ENCODE results near the gene RHOBTB3.
"Not testable (repeated sequence)": the region's sequence is repeated elsewhere in the genome, so short reads cannot be mapped to it uniquely, and the experiment has no call there.

Gene RHOBTB3

DNA sequence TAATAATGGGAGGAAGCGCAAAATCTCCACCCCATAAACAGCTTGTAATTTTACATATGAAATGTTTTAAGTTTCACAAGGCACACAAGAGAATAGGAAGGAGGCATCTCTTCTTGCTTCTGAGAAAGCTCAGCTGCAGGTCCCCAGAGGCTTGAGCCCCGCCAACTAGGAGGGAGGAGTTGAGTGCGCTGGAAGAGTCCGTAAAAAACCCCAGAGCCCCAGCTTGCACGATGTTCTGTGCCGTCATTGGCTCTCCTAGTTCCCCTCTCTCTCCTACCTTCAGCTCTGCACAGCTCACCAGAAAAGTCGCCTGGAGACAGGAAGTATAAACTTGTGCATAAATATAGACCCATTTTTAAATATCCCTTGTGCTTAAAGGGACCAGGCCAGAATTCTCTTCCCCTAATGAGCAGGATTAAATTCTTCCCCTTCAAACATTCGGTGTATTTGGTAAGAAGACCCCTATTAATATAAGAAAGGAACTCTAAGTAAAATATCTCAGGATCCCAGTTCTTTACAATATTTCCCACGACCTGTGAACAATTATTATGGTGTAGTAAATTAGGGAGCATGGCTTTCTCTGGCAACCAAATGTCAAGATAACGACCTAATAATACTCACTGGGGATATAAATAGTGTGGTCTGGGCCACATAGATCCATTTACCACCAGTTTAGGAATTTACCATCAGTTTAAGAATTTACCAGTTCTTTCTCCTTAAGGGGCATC, 77.7 kb downstream of the RHOBTB3 start:
- TF ChIP-seq, protein P1, sequence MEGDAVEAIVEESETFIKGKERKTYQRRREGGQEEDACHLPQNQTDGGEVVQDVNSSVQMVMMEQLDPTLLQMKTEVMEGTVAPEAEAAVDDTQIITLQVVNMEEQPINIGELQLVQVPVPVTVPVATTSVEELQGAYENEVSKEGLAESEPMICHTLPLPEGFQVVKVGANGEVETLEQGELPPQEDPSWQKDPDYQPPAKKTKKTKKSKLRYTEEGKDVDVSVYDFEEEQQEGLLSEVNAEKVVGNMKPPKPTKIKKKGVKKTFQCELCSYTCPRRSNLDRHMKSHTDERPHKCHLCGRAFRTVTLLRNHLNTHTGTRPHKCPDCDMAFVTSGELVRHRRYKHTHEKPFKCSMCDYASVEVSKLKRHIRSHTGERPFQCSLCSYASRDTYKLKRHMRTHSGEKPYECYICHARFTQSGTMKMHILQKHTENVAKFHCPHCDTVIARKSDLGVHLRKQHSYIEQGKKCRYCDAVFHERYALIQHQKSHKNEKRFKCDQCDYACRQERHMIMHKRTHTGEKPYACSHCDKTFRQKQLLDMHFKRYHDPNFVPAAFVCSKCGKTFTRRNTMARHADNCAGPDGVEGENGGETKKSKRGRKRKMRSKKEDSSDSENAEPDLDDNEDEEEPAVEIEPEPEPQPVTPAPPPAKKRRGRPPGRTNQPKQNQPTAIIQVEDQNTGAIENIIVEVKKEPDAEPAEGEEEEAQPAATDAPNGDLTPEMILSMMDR (IDR thresholded peaks at IDR 0.05; ENCODE audit: low read length, missing control alignments), result no peak
- DNase-seq (ENCODE audit: low read depth), result peak; percentile 84
- H3K4me3 ChIP-seq (replicated peaks; ENCODE audit: low read depth, low read length), result no peak overlapping the region

DNA sequence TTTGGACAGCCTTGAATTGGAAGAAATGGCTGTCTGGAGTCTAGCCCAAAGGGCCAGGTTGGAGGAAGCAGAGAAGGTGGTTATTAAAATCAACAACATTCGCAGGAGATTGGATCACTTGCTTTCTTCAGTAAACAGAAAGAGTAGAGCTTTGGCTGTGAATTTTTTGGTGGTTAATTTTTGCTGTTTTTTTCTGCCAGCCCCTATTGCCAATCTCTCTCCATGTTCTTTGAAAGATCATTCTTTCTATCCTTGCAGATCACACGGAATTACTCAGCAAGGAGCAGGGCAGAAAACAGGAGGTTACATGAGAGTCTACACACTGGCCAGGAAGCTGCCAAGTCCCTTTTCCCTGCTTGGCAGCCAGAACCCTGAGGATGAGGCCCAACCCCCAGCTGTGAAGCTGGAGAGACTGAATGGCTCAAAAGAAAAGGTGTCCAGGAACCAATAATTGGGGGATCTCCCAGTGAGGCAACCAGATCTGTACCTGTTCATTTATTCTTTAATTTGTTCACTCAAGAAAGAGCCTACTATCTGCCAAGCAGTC, 78.4 kb downstream of the RHOBTB3 start:
- no peak overlapping the region for H3K4me3 ChIP-seq (replicated peaks; ENCODE audit: low read depth, low read length)
- peak; percentile 72 for DNase-seq (ENCODE audit: low read depth)
- TF ChIP-seq, protein P1 (IDR thresholded peaks at IDR 0.05; ENCODE audit: low read length, missing control alignments), result no peak

DNA sequence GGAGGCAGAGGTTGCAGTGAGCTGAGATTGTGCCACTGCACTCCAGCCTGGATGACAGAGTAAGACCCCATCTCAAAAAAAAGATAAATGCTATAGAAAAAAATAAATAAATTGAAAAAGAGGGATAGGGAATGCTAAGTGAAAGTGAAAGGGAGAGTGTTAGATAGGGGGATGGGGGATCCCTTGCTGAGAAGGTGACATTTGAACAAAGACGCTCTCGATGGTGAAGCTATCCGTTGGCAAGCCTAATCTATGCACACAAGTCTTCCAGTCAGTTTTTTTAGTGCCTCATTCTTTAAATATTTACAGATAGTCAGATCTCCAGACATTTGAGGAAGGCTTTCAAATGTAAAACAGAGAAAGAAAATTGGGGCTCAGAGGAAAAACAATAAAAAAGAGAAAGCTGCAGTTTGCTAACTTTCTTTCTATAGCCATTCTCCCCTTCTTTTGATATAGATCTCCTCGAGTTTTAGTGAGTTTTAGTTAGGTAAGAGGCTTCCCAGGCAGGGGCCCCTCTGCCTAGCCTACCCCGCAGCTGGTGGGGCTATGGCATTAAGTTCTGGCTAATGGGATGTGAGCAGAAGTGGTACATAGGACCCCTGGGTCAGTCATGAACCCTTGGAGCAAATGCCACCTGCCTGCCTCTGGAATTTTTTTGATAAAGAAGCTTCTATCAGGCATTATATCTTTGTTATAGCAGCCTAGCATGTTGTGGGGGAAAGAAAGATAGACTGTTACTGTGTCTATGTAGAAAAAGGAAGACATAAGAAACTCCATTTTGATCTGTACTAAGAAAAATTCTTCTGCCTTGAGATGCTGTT, 79.4 kb downstream of the RHOBTB3 start:
- no peak overlapping the region for H3K4me3 ChIP-seq (replicated peaks; ENCODE audit: low read depth, low read length)
- TF ChIP-seq, protein P1 (IDR thresholded peaks at IDR 0.05; ENCODE audit: low read length, missing control alignments), result no peak
- DNase-seq (ENCODE audit: low read depth), result no peak

DNA sequence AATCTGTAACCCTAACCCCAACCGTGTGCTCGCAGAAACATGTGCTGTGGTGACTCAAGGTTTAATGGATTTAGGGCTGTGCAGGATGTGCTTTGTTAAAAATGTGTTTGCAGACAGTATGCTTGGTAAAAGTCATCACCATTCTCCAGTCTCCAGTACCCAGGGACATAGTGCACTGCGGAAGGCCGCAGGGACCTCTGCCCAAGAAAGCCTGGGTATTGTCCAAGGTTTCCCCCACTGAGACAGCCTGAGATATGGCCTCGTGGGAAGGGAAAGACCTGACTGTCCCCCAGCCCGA, 79.9 kb downstream of the RHOBTB3 start:
- DNase-seq (ENCODE audit: low read depth); H3K4me3 ChIP-seq (replicated peaks; ENCODE audit: low read depth, low read length): not testable (repeated sequence)

DNA sequence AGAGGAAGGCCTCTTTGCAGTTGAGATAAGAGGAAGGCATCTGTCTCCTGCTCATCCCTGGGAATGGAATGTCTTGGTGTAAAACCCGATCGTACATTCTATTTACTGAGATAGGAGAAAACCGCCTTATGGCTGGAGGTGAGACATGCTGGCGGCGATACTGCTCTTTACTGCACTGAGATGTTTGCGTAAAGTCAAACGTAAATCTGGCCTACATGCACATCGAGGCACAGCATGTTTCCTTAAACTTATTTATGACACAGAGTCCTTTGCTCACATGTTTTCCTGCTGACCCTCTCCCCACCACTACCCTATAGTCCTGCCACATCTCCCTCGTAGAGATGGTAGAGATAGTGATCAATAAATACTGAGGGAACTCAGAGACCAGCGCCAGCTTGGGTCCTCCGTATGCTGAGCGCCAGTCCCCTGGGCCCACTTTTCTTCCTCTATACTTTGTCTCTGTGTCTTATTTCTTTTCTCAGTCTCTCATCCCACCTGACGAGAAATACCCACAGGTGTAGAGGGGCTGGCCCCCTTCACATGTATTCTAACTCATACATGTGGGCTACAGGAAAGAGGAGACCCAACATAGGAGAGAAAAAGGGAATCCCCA, 80.4 kb downstream of the RHOBTB3 start:
- DNase-seq (ENCODE audit: low read depth); H3K4me3 ChIP-seq (replicated peaks; ENCODE audit: low read depth, low read length): not testable (repeated sequence)

DNA sequence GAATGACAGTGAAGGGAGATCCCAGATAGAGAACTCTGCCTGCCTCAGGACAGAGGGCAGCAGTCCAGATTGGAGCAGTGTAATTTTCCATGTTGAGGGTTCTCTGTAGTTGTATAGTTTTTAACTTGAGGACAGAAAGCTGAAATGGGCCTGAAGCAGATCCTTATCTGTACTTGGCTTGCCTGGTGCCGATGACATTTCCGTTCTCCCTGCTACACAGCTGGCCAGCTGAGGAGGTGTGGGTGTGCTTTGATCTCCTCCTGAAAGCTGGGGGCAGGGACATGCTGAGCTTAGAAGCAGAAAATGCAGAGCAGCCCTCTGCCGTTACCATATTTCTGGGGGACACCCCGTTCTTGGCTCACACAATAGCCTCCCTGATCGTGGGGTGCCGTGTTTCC, 80.9 kb downstream of the RHOBTB3 start:
- no peak overlapping the region for H3K4me3 ChIP-seq (replicated peaks; ENCODE audit: low read depth, low read length)
- DNase-seq (ENCODE audit: low read depth), result peak; percentile 47
- TF ChIP-seq, protein P1 (IDR thresholded peaks at IDR 0.05; ENCODE audit: low read length, missing control alignments), result no peak

DNA sequence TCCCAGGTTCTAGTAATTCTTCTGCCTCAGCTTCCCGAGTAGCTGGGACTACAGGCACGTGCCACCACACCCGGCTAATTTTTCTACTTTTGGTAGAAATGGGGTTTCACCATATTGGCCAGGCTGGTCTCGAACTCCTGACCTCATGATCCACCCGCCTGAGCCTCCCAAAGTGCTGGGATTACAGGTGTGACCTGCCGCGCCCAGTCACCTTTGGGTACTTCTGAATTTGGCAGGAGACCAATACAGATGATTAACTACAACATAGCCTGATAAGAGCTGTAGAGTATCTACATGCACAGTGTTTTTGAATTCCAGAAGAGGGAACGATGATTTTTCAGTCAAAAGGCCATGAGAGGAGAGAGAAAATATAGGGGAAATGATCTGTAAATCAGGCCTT, 81.9 kb downstream of the RHOBTB3 start:
- not testable (repeated sequence) for H3K4me3 ChIP-seq (replicated peaks; ENCODE audit: low read depth, low read length); DNase-seq (ENCODE audit: low read depth)

DNA sequence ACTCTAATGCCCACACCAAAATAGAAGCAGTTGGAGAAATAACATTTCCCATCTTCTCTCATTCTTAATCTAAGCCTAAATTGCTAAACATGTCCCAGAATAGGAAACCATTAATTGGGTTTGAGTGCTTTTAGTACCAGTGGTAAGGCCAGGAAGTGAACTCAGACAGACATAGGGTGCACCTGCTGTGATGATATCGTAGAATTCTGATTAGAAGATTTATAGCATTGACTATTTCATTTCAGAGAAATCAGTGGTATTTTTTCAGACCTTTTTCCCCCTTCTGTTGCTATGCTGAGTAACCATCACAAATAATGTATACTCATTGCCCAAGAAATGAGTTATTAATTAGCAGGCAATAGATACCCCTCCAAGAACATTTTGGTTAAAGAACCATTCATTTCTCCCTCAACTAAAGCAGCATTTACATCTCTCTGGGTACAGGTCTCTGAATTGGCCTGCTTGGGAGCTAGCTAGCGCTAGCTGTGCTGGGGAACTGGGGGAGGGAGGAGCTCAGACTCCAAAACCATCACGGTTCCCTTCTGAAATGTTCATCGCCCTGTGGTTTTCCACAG, 84.1 kb downstream of the RHOBTB3 start:
- DNase-seq (ENCODE audit: low read depth), result no peak
- TF ChIP-seq, protein P1 (IDR thresholded peaks at IDR 0.05; ENCODE audit: low read length, missing control alignments), result no peak
- no peak overlapping the region for H3K4me3 ChIP-seq (replicated peaks; ENCODE audit: low read depth, low read length)
